Nephron (organoid): ENCODE measurements around the gene CGN.
A peak's percentile ranks its signal among the peaks of the same experiment; 100 is the strongest.

Experiments used
- H3K27ac Mint-ChIP-seq, 3 experiments: 2 replicates each; pipeline ENCODE4 v1.8.0; 2020; ENCODE audit warnings: mixed read lengths in 3 of 3, mild to moderate bottlenecking in 2 of 3, moderate library complexity in 1 of 3
- H3K27me3 Mint-ChIP-seq: 2 replicates; pipeline ENCODE4 v1.8.0; 2021; ENCODE audit warnings: low read depth, mild to moderate bottlenecking, moderate library complexity, mixed read lengths
- H3K36me3 Mint-ChIP-seq: 2 replicates; pipeline ENCODE4 v1.8.0; 2020; ENCODE audit warnings: low read depth, mixed read lengths
- H3K4me1 Mint-ChIP-seq: 2 replicates; pipeline ENCODE4 v1.8.0; 2020; ENCODE audit warnings: mixed read lengths
- H3K4me3 Mint-ChIP-seq, 3 experiments: 2 replicates each; pipeline ENCODE4 v1.8.0; 2020; ENCODE audit warnings: mild to moderate bottlenecking in 3 of 3, mixed read lengths in 3 of 3, moderate library complexity in 2 of 3
- H3K9me3 Mint-ChIP-seq: 2 replicates; pipeline ENCODE4 v1.8.0; 2020; ENCODE audit warnings: mixed read lengths
- CTCF ChIP-seq, 3 experiments: fragments of 200-600 bp; sonication (generic); IDR thresholded peaks; one replicate each; pipeline ENCODE4 v1.5.0; 2021; ENCODE audit warnings: antibody characterized with exemption in 3 of 3; ENCODE audit not compliant: unreplicated experiment in 3 of 3

The CGN gene

GRCh38 chr1:151584278-151584677, 73.1 kb downstream of the CGN start:
- no peak for TF ChIP-seq CTCF (IDR thresholded peaks at IDR 0.05; ENCODE audit: unreplicated experiment in 3 of 3)
- no peaks in the 10 kb centered on the region for H3K9me3 Mint-ChIP-seq
- no peak overlapping the region for H3K4me3 Mint-ChIP-seq
- no peaks in the 10 kb centered on the region for H3K27me3 Mint-ChIP-seq
- H3K27ac Mint-ChIP-seq: peak overlapping the region; percentile 22 to 60 (median 46)
- H3K36me3 Mint-ChIP-seq: peaks cover 3% of the 10 kb centered on the region
- peaks cover 56% of the 10 kb centered on the region for H3K4me1 Mint-ChIP-seq

GRCh38 chr1:151584780-151585179, 73.6 kb downstream of the CGN start:
- H3K27ac Mint-ChIP-seq: peak overlapping the region; percentile 17 to 60 (median 46)
- H3K4me3 Mint-ChIP-seq: no peak overlapping the region
- H3K9me3 Mint-ChIP-seq: peaks cover under 1% of the 10 kb centered on the region
- no peaks in the 10 kb centered on the region for H3K36me3 Mint-ChIP-seq
- TF ChIP-seq CTCF (IDR thresholded peaks at IDR 0.05; ENCODE audit: unreplicated experiment in 3 of 3): no peak
- peaks cover 56% of the 10 kb centered on the region for H3K4me1 Mint-ChIP-seq
- no peaks in the 10 kb centered on the region for H3K27me3 Mint-ChIP-seq

- no peak overlapping the region for H3K4me3 Mint-ChIP-seq
- H3K27ac Mint-ChIP-seq: peak overlapping the region; percentile 38 to 80 (median 46)
- peaks cover 5% of the 10 kb centered on the region for H3K9me3 Mint-ChIP-seq
- H3K4me1 Mint-ChIP-seq: peaks cover 53% of the 10 kb centered on the region
- no peaks in the 10 kb centered on the region for H3K27me3 Mint-ChIP-seq
- no peaks in the 10 kb centered on the region for H3K36me3 Mint-ChIP-seq
- no peak for TF ChIP-seq CTCF (IDR thresholded peaks at IDR 0.05; ENCODE audit: unreplicated experiment in 3 of 3)
Observed at GRCh38 chr1:151585622-151586021, 74.4 kb downstream of the CGN start.
